D721Med (cell line): ENCODE results near the gene TNPO3.

Experiments used
- DNase-seq: peaks from one replicate; pipeline ENCODE4 v3.0.0; 2011; ENCODE audit warnings: low spot score; ENCODE audit not compliant: insufficient read length
- FAIRE-seq: peaks from 2 replicates; lab custom pipeline; 2011; peaks lifted over from hg19 to GRCh38; lab: Jason Lieb, UNC
- CTCF ChIP-seq: IDR thresholded peaks from 2 replicates; pipeline ENCODE4 v1.5.1; 2012; ENCODE audit warnings: mild to moderate bottlenecking, control low read depth; ENCODE audit not compliant: insufficient read depth; ENCODE audit errors: missing control alignments

TNPO3 gene

GRCh38 chr7:128904381-128905197 lies 150.3 kb downstream of the TNPO3 start:
- DNase-seq: peak; percentile 61

More at GRCh38 chr7:128904381-128905197, 150.3 kb downstream of the TNPO3 start:
- FAIRE-seq: no peak
- TF ChIP-seq CTCF: peak; percentile 75
